HCT116 (cell line): ENCODE measurements around the gene ATG5.

ENCODE experiments used
- CTCF ChIP-seq, 3 experiments: fragments of 200-600 bp in 1 of 3; sonication (generic) in 1 of 3; IDR thresholded peaks in 2 of 3; conservative IDR thresholded peaks in 1 of 3; 2 replicates each; pipeline ENCODE4 v1.5.1; 2012 to 2017; ENCODE audit warnings: low read depth in 2 of 3, low read length in 2 of 3, antibody characterized with exemption in 1 of 3, borderline replicate concordance in 1 of 3, control low read depth in 1 of 3, mild to moderate bottlenecking in 1 of 3, mixed read lengths in 1 of 3, mixed run types in 1 of 3, moderate library complexity in 1 of 3; ENCODE audit not compliant: insufficient read depth in 1 of 3
- EZH2 ChIP-seq: fragments of 200-600 bp; sonication (generic); IDR thresholded peaks from 2 replicates; pipeline ENCODE4 v1.6.1; 2017; ENCODE audit warnings: antibody characterized with exemption, mixed run types
- EZH2phosphoT487 ChIP-seq: fragments of 200-600 bp; IDR thresholded peaks from 2 replicates; pipeline ENCODE4 v1.6.1; 2018; ENCODE audit warnings: antibody characterized with exemption, borderline replicate concordance
- POLR2A ChIP-seq: IDR thresholded peaks from 2 replicates; pipeline ENCODE4 v1.7.0; 2011; ENCODE audit warnings: borderline replicate concordance; ENCODE audit not compliant: insufficient read depth, insufficient read length; ENCODE audit errors: extremely low read depth
- REST ChIP-seq: IDR thresholded peaks from 2 replicates; pipeline ENCODE4 v1.6.1; 2012; ENCODE audit warnings: low read depth
- SIN3A ChIP-seq: IDR thresholded peaks from 2 replicates; pipeline ENCODE4 v1.6.1; 2012; ENCODE audit warnings: low read depth
- SRF ChIP-seq: IDR thresholded peaks from 2 replicates; pipeline ENCODE4 v1.6.1; 2012; ENCODE audit warnings: low read depth
- YY1 ChIP-seq: IDR thresholded peaks from 2 replicates; pipeline ENCODE4 v1.6.1; 2011; ENCODE audit warnings: low read length, low read depth, moderate library complexity, mild to moderate bottlenecking; ENCODE audit not compliant: insufficient replicate concordance; ENCODE audit errors: extremely low read depth
- TF ChIP-seq, protein P1 (sequence below): IDR thresholded peaks from 2 replicates; pipeline ENCODE4 v1.6.1; 2012

GRCh38 chr6:106154326-106154725 lies 171.2 kb downstream of the ATG5 start:
- TF ChIP-seq EZH2 (no peak), SIN3A (no peak), POLR2A (no peak), CTCF (IDR thresholded peaks at IDR 0.05 in 2 of 3, conservative IDR thresholded peaks at IDR 0.05 in 1 of 3; ENCODE audit: borderline replicate concordance in 1 of 3, insufficient read depth in 1 of 3, low read depth in 2 of 3, low read length in 2 of 3) (no peak), SRF (no peak), EZH2phosphoT487 (no peak), YY1 (no peak), REST (no peak)
- TF ChIP-seq, protein P1, sequence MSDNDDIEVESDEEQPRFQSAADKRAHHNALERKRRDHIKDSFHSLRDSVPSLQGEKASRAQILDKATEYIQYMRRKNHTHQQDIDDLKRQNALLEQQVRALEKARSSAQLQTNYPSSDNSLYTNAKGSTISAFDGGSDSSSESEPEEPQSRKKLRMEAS, result no peak
